DOHH2 (cell line): ENCODE results near the gene PTPRT.

Source experiments
- CTCF ChIP-seq: fragments of 200-600 bp; sonication (generic); IDR thresholded peaks from one replicate; pipeline ENCODE4 v1.5.1; 2014; ENCODE audit warnings: antibody characterized with exemption, mild to moderate bottlenecking, low read depth, low read length; ENCODE audit not compliant: poor library complexity, severe bottlenecking
- EZH2phosphoT487 ChIP-seq: fragments of 200-600 bp; sonication (generic); IDR thresholded peaks from 2 replicates; pipeline ENCODE4 v1.6.1; 2017; ENCODE audit warnings: borderline replicate concordance, mild to moderate bottlenecking, antibody characterized with exemption, low read length, moderate library complexity, mixed read lengths

DNA sequence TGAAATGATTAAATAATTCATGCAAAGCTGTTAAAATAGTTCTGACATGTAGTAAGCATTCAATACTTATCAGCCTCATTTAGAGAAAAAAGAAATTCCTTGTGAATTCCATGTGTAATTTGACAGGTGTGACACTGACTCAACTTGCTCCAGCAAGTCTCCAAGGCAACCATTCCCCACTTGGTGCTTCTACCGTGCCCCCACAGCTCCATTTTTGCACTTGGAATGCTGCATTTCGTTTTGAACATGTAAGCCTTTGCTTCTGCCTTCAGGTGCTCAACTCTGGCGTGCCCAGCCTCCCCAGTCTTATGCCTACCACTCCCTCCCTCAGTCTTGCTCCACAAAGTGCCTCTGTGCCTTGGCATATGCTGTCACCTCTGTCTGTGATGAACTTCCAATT, 810.9 kb downstream of the PTPRT start:
- TF ChIP-seq CTCF (no peak), EZH2phosphoT487 (no peak)
